ENCODE data around the gene HLA-DPA1.

HLA-DPA1 gene

DNA sequence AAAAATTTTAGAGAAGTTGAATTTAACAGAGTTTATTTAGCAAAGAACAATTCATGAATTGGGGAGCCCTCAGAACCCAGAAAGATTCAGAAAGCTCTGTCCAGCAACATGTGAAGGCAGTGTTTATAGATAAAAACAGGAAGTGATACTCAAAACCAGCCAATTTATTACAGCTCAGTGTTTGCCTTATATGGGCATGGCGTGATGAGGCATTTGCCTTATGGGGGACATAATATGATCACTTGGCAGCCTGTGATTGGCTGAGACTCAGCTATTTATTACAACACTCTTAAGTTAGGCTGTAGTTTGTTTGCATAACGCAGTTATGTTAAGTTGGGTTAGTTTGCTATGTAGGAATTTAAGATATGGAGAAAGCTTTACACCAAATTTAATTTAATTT is 11.5 kb downstream of the HLA-DPA1 start:
- TF ChIP-seq, protein P1, sequence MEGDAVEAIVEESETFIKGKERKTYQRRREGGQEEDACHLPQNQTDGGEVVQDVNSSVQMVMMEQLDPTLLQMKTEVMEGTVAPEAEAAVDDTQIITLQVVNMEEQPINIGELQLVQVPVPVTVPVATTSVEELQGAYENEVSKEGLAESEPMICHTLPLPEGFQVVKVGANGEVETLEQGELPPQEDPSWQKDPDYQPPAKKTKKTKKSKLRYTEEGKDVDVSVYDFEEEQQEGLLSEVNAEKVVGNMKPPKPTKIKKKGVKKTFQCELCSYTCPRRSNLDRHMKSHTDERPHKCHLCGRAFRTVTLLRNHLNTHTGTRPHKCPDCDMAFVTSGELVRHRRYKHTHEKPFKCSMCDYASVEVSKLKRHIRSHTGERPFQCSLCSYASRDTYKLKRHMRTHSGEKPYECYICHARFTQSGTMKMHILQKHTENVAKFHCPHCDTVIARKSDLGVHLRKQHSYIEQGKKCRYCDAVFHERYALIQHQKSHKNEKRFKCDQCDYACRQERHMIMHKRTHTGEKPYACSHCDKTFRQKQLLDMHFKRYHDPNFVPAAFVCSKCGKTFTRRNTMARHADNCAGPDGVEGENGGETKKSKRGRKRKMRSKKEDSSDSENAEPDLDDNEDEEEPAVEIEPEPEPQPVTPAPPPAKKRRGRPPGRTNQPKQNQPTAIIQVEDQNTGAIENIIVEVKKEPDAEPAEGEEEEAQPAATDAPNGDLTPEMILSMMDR (IDR thresholded peaks at IDR 0.05; ENCODE audit: insufficient read depth, missing control alignments) = no peak
- DNase-seq (ENCODE audit: insufficient read length, low spot score) (no peak), FAIRE-seq (no peak)

DNA sequence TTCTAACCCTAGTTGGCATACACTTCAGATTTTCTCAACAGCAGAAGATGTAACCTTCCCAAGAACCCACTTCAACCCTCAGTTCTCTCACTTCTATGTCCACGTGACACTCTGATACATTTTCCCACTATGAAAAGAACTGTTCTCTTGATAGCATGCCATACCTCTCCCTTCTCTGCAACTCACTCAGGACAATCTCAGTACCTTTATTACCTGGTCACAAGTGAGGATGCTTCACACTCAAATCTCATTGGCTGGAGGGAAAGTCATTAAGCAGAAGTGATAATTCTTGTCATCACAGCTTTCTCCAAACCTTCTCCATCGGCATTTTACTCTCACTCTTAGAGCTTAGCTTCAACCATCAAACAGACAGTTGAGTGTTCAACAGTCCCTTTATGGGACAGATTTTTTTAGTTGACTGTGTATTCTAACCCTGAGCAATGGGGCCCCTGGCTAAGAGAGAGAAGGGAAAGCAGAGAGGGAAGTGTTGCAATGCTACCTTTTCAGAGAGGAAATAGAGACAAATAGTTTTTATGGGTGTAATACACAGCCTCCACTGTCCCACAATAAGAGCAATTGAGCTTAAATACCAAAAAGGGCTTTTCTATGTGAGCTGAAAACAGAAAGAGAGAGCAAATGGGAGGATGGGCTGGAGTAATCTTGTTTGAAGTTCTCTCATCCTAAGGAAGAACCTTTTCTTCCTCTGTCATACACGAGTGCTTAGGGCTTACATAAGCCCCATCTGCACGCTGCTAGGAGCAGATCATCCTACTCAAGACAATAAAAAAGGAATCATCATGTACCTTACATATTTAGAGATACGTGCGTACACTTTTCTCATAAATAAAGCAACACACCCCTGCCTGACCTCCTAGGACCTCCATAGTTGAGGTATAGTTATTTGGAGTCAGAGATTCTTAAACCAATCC is 16.0 kb downstream of the HLA-DPA1 start:
- DNase-seq (ENCODE audit: insufficient read length, low spot score) (no peak), FAIRE-seq (no peak)
- TF ChIP-seq, protein P1 (IDR thresholded peaks at IDR 0.05; ENCODE audit: insufficient read depth, missing control alignments) = no peak

DNA sequence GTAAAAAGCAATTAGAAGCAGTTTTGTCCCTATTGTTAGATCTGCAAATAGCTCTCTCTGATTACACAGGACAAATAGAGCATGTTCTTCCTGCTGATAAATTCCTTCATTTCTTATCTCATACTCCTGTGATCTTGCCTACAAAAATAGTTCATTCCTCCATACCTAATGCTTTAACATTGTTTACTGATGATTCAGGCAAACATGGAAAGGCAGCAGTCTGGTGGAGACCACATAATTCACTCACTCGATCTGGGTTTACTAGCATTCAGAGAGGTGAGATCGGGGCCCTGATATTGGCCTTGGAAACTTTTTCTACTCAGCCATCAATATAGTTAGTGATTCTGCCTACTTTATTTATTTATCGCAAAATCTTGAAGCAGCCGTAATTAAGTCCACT is 20.2 kb downstream of the HLA-DPA1 start:
- DNase-seq (ENCODE audit: insufficient read length, low spot score) (no peak), FAIRE-seq (no peak)
- TF ChIP-seq, protein P1 (IDR thresholded peaks at IDR 0.05; ENCODE audit: insufficient read depth, missing control alignments) = no peak

DNA sequence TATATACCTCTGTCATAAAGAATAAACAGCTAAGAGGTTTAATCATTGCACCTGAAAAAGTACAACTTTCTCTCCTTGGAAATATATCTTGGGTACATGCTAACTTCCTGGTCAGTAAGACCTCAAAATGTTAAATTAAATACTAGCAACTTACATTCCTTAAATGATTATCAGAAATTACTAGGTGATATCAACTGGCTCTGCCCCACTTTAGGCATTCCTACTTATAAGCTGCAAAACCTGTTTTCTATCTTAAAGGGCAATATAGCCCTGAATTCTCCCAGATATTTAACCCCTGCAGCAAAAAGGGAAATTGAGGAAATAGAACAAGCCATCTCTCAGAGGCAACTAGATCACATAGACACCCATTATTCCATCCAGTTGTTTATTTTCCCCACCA is 20.8 kb downstream of the HLA-DPA1 start:
- TF ChIP-seq, protein P1 (IDR thresholded peaks at IDR 0.05; ENCODE audit: insufficient read depth, missing control alignments) = no peak
- FAIRE-seq = no peak
- no peak for DNase-seq (ENCODE audit: insufficient read length, low spot score)

DNA sequence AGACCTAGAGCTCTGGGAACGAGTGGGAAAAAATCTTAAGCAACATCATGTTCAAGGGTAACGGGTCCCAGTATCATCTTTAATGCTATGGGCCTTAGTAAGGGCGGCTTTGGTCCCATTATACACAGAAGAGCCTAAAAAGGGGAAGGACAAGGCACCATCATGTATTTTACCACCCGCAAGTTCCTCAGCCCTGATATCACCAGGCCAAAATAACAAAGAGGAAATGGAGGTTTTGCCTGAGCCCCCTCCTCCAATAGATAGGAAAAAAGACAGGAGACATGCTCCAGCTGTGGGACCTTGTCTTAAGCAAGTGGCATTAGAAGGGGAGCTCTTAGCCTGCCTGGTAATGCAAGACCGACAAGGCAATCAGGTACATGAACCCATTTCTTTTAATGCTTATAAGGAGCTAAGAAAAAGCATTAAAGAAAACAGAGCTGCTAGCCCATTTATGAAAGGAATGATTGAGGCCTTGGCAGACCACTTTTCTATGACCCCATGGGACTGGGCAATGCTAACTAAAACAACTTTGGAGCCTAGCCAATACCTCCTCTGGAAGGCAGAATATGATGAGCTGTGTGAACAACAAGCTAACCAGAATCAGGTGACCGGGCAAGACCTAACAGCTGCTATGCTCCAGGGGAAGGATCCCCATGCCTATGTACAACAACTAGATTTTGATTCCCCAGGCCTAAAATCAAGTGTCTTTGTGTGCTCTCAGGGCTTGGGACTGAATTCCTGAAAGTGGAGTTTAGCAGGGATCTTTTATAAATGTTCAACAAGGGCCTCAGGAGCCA is 23.2 kb downstream of the HLA-DPA1 start:
- DNase-seq (ENCODE audit: insufficient read length, low spot score) (no peak), FAIRE-seq (no peak)
- TF ChIP-seq, protein P1 (IDR thresholded peaks at IDR 0.05; ENCODE audit: insufficient read depth, missing control alignments) = no peak

DNA sequence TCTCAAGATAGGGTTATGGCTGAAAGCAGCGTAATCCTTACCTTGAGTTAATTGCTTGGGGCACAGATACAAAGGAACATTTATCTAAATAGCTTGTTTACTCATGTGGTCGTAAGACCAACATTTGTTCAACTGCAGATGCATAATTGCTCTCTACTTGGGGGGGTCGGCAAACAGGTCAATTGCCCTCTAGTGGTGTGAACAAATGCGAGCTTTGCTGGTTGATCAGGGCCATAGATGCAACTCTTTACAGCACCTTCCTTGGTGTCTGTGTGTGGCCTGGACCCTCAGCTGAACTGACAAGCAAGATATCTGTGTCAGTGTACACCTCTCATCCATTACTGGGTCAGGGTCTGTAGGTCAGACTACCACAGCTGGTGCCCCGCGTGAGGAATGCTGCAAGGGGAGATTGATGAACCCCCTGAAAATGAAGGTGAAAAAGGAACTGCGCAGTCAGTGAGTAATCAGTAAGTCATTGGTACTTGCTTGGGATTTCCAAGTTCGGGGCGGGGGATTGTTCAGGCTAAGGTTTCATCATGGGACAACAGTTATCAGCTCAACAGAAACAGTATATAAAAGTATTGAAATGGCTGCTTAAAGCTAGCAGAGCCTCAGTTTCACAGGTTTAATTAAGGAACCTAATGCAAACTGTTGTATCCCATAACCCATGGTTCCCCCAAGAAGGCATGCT is 24.0 kb downstream of the HLA-DPA1 start:
- FAIRE-seq = no peak

More for the DNA sequence above, 24.0 kb downstream of the HLA-DPA1 start:
- TF ChIP-seq, protein P1 (IDR thresholded peaks at IDR 0.05; ENCODE audit: insufficient read depth, missing control alignments) = no peak
- DNase-seq (ENCODE audit: insufficient read length, low spot score) = no peak
